ENCODE data around the gene SYNGR3. TPM values are rescaled to one million over a fixed set of nuclear protein-coding genes. Genes with fewer than 3 reads are reported as not detected.

SYNGR3 gene
- total and polyA plus RNA-seq, 2 of the 13 experiments (the other 11 are each of a cell fraction or from before 2014, with no cell fraction given): 0.97 to 5.7 TPM

GRCh38 chr16:2028620-2029220 is 39.0 kb downstream of the SYNGR3 start:
- Histone ChIP-seq H4K20me1 (ENCODE audit: insufficient read depth, low read length) (0 out of 2 replicates have a peak, but pooled peaks cover 7% of the 10 kb centered on the region), H2AFZ (ENCODE audit: low read length) (no peak overlapping the region), H3K9me3 (ENCODE audit: low read length) (no peaks in the 10 kb centered on the region), H3K27ac (ENCODE audit: extremely low read length, insufficient read depth, low read length) (no peak overlapping the region), H3K36me3 (replicated peaks in 1 of 2; ENCODE audit: control insufficient read depth in 1 of 2, insufficient read depth in 2 of 2, low read length in 2 of 2) (no peaks in the 10 kb centered on the region; a peak in 1 of 5 replicates), H3K4me1 (ENCODE audit: insufficient read depth, low read length) (peaks cover 76% of the 10 kb centered on the region), H3K9ac (ENCODE audit: insufficient read depth, low read depth, low read length) (0 out of 2 replicates have a peak overlapping the region, but pooled peaks have one; percentile 54), H3K4me3 (replicated peaks in 1 of 3; ENCODE audit: insufficient read depth in 1 of 3, low read depth in 2 of 3, low read length in 3 of 3) (no peak overlapping the region), H3K27me3 (ENCODE audit: control insufficient read depth in 1 of 2, insufficient read depth in 2 of 2, low read length in 2 of 2) (peaks cover 1 to 9% of the 10 kb centered on the region in 2 experiments; a peak in 2 of 5 replicates), H3K79me2 (ENCODE audit: insufficient read depth, low read length) (peaks cover 3% of the 10 kb centered on the region), H3K4me2 (ENCODE audit: low read depth, low read length) (peak overlapping the region; percentile 89)
- ATAC-seq (no peak), DNase-seq (ENCODE audit: low spot score) (no peak), FAIRE-seq (no peak)
- ChIA-PET POLR2A (interaction anchor here (1.8 to 6.2 kb wide), 3 partner anchors 7 to 20 kb away, joined by 6 to 62 read pairs (median 14); no protein-coding TSS in a partner anchor), CTCF (ENCODE audit: low intra/inter-chr PET ratio, low total read pairs) (no interaction called here)
- intact Hi-C loops (cut with micrococcal nuclease; ENCODE audit: unreplicated experiment) (no loop called here), in situ Hi-C loops (cut with HindIII; ENCODE audit: extremely low pct_ligation_motif_present, low pct_unique_long_range_greater_than_20kb) (no loop called here)
- TSS peak; percentile 37 for BruUV-seq (replicated peaks)
- 91% methylated on average over 16 of the region's 18 CpGs for WGBS (ENCODE audit: low lambda C conversion rate)
- no peak for TF ChIP-seq GTF2F1 (IDR thresholded peaks at IDR 0.05; ENCODE audit: low read length)
- TF ChIP-seq ZMYM4 (CRISPR knock-in tag; IDR thresholded peaks at IDR 0.05): 0 out of 2 replicates have a peak, but pooled peaks have one; percentile 1
- TF ChIP-seq, protein P1, sequence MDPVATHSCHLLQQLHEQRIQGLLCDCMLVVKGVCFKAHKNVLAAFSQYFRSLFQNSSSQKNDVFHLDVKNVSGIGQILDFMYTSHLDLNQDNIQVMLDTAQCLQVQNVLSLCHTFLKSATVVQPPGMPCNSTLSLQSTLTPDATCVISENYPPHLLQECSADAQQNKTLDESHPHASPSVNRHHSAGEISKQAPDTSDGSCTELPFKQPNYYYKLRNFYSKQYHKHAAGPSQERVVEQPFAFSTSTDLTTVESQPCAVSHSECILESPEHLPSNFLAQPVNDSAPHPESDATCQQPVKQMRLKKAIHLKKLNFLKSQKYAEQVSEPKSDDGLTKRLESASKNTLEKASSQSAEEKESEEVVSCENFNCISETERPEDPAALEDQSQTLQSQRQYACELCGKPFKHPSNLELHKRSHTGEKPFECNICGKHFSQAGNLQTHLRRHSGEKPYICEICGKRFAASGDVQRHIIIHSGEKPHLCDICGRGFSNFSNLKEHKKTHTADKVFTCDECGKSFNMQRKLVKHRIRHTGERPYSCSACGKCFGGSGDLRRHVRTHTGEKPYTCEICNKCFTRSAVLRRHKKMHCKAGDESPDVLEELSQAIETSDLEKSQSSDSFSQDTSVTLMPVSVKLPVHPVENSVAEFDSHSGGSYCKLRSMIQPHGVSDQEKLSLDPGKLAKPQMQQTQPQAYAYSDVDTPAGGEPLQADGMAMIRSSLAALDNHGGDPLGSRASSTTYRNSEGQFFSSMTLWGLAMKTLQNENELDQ (CRISPR knock-in tag; IDR thresholded peaks at IDR 0.05; ENCODE audit: borderline replicate concordance): no peak

DNA sequence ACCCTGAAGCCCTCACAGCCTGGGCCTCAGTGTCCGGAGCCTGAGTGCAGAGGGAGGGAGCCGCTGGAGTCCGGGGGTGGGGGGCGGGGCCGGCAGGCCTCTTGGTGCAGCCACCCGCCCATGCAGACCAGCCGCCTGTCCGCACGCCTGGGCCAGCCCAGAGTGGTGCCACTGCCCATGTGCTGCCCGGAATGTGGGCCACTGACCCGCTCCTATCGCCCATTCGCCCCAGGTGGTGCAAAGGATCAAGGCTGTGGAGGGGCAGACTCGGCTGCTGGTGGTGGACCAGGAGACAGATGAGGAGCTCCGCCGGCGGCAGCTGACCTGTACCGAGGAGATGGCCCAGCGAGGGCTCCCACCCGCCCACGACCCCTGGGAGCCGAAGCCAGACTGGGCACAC is 39.6 kb downstream of the SYNGR3 start:
- POLR2A ChIA-PET: no interaction called here
- no peak overlapping the region for H3K27ac ChIP-seq (ENCODE audit: extremely low read length, insufficient read depth, low read length)
- in situ Hi-C loops (cut with HindIII; ENCODE audit: extremely low pct_ligation_motif_present, low pct_unique_long_range_greater_than_20kb): no loop called here
- H4K20me1 ChIP-seq (ENCODE audit: insufficient read depth, low read length): 0 out of 2 replicates have a peak, but pooled peaks cover 7% of the 10 kb centered on the region
- peaks cover 76% of the 10 kb centered on the region for H3K4me1 ChIP-seq (ENCODE audit: insufficient read depth, low read length)
- intact Hi-C loops (cut with micrococcal nuclease; ENCODE audit: unreplicated experiment): no loop called here
- no peak for ATAC-seq
- BruUV-seq (replicated peaks): no TSS peak
- peaks cover 3% of the 10 kb centered on the region for H3K79me2 ChIP-seq (ENCODE audit: insufficient read depth, low read length)
- H3K4me3 ChIP-seq (replicated peaks in 1 of 3; ENCODE audit: insufficient read depth in 1 of 3, low read depth in 2 of 3, low read length in 3 of 3): no peak overlapping the region
- FAIRE-seq: no peak
- H3K27me3 ChIP-seq (ENCODE audit: control insufficient read depth in 1 of 2, insufficient read depth in 2 of 2, low read length in 2 of 2): peaks cover 0 to 9% of the 10 kb centered on the region in 2 experiments; a peak in 1 of 5 replicates
- CTCF ChIA-PET (ENCODE audit: low intra/inter-chr PET ratio, low total read pairs): no interaction called here
- H2AFZ ChIP-seq (ENCODE audit: low read length): no peak overlapping the region
- DNase-seq (ENCODE audit: low spot score): no peak
- no peak for TF ChIP-seq ZNF839 (CRISPR knock-in tag; IDR thresholded peaks at IDR 0.05; ENCODE audit: borderline replicate concordance)
- TF ChIP-seq RBFOX2 (IDR thresholded peaks at IDR 0.05; ENCODE audit: low read depth, low read length): 0 out of 2 replicates have a peak, but pooled peaks have one; percentile 31
- H3K9ac ChIP-seq (ENCODE audit: insufficient read depth, low read depth, low read length): no peak overlapping the region
- no peaks in the 10 kb centered on the region for H3K9me3 ChIP-seq (ENCODE audit: low read length)
- no CpG with 5 or more reads among the region's 22 CpGs for WGBS (ENCODE audit: low lambda C conversion rate)
- H3K36me3 ChIP-seq (replicated peaks in 1 of 2; ENCODE audit: control insufficient read depth in 1 of 2, insufficient read depth in 2 of 2, low read length in 2 of 2): no peaks in the 10 kb centered on the region; a peak in 1 of 5 replicates
- H3K4me2 ChIP-seq (ENCODE audit: low read depth, low read length): no peak overlapping the region

Data from HepG2 (cell line).